Stimulated activated CD4-positive, alpha-beta T cell treated with anti-CD3 and anti-CD28 coated beads, Interleukin-1b, Interleukin-23, amount 100 ng/mL, for 1 hour (primary cell): ENCODE results near the gene FAM83B.
"Not testable (repeated sequence)": the region's sequence is repeated elsewhere in the genome, so short reads cannot be mapped to it uniquely, and the experiment has no call there.

Experiments
- DNase-seq, 2 donors: peaks; one replicate each; pipeline ENCODE4 v3.0.0-alpha.2; 2020; ENCODE audit warnings: low read depth in 2 of 2

Gene FAM83B

GRCh38 chr6:54861905-54862616, 15.5 kb downstream of the FAM83B start:
- DNase-seq: no peak

DNA sequence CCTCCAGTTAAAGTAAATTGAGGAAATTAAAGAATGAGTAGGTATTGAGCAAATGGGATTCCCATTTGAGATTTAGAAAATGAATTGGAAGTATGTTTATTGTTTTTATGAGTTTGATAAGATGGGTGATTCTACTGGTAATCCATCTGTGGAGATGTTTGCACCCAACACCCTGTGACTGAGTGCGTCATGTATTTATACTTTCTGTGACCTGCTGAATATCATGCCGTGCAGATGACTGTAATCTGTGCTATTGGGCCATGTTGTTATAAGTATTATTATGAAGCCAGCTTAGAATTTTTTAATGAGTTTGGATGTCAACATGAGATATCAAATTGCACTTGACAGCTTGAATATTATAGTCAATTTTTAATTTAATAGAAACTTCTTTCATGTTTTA, 17.7 kb downstream of the FAM83B start:
- DNase-seq: no peak

DNA sequence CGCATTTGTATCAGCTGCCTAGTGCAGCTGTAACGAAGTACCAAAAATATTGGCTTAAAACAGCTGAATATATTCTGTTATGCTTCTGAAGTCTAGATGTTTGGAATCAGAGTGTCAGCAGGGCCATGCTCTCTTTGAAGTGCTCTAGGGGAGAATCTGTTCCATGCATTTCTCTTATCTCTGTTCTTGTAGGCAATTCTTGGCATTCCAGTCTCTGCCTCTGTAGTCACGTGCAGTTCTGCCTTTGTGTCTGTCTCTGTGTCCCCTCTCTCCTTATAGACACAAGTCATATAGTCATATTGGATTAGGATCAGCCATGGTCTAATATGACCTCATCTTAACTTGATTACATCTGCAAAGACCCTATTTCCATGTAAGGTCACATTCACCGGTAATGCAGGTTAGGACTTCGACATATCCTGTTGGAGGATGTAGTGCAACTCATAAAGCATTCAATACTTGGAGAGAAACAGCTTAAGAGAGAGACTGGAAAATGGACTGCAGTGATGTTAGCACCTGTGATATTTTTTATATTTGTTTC, 18.6 kb downstream of the FAM83B start:
- no peak for DNase-seq

- DNase-seq: no peak
Observed at GRCh38 chr6:54868556-54868955, 22.0 kb downstream of the FAM83B start.

DNA sequence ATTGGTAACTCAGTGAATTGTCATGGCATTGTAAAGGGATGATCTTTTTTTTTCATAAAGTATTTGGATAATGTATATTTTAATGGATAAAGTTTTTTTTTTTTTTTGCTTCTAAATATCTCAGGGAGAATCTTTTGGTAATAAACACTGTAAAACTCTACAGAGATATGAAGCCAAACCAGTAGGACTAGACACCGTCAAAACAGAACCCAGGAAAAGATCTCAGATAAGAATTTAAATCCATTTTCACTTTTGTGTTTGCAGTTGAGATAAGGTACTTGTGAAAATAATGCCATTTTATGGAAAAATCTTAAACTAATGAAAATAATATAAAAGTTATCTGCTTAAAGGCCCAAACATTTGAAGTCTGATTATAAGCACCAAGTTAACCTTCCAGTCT, 27.0 kb downstream of the FAM83B start:
- no peak for DNase-seq

GRCh38 chr6:54874349-54875048, 27.9 kb downstream of the FAM83B start:
- no peak for DNase-seq

DNA sequence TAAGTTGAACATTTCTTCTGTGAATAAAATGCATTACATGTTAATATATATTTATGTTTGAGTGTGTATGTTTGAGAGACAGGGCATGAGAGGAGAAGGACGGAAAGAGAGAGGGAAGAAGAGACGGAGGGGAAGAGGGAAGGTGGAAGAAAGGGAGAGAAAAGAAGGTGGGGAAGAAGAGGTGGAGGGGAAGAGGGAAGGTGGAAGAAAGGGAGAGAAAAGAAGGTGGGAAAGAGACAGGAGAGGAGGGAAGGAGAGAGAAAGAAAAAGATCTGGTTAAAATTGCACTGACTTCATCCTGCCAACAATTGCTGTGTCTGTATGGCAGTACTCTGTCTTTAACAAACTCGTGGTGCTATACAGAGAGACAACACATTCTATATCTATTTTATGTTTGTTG, 29.0 kb downstream of the FAM83B start:
- DNase-seq: no peak

DNA sequence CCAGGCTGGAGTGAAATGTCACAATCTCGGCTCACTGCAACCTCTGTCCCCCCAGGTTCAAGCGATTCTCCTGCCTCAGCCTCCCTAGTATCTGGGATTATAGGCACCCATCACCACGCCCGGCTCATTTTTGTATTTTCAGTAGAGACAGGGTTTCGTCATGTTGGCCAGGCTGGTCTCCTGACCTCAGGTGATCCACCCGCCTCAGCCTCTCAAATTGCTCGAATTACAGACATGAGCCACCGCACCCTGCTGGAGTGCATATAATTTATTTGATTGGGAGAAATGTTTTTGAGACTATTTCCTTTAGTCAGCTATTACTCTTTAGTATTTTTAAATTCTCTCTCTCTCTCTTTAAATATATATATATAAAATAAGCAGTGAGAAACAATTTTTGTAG, 29.8 kb downstream of the FAM83B start:
- no peak for DNase-seq

DNA sequence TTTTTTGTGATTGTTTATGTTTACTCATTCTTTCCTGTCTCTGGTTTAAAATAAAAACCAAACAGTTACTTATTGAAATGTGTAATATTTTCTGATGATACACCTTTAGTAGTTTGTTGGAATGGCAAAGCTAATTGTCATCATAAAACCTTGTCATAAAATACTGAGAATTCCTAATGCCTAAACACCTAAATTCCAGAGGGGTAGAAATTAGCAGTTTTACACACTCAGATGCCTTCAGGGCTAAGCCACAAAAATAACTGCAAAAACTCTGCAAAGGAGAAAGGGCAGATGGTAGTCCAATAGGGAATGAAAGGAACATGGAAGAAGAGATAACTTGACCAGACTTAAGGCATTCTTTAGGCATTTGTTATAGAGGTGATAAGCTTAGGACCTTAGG, 30.3 kb downstream of the FAM83B start:
- DNase-seq: no peak

- DNase-seq: no peak
Observed at GRCh38 chr6:54877713-54878317, 31.2 kb downstream of the FAM83B start.

DNA sequence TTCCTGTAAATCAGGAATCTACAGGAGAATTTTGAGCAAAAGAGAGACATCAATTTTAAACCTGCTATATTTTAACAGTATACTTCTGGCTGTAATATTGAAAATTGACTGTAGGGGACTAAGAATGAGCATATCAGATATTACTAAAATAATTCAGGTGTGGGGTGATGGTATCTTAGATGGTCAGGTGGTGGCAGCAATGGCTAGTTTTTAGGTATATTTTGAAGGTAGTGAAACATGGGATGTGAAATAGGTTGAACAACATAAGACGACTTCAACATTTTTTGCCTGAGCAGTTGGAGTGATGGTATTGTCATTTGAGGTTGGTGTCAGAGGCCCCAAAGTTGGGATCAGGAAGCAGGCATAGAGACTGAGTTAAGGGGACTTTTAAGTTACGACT, 32.1 kb downstream of the FAM83B start:
- DNase-seq: no peak

DNA sequence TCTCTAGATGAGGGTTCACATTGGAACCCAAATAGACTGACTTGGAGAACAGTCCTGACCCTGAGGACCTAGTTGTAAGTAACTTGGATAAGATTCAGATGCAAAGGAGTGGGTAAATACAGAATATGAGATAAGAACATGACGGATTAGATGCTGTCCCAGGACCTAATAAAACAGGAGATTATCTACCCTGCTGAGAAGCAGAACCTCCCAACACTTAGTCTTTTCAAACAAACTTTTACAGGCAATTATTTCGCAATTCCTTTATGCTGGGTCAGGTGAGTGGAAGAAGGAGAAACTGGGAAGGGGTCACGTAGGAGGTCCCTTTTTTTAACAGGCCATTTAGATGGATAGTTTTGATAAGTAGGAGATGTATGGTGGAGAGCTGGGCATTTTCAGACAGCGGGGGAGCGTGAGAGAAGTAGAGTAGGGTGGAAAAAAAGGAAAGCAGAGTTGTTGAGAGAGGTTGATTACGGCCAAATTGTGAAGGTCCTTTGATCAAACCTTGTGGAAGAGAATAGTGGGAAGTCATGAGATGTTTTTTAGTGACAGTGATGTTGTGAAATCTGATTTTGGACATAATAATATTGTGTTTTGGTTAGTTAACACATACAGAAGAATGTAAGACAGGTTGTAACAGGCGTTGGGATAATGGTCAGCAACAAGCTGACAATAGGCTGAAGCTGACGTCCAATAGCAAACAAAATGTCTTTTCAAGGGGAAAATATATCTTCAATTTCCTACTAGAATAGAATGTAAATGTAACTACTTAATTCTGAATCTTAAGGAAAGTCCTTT, 32.8 kb downstream of the FAM83B start:
- DNase-seq: no peak

DNA sequence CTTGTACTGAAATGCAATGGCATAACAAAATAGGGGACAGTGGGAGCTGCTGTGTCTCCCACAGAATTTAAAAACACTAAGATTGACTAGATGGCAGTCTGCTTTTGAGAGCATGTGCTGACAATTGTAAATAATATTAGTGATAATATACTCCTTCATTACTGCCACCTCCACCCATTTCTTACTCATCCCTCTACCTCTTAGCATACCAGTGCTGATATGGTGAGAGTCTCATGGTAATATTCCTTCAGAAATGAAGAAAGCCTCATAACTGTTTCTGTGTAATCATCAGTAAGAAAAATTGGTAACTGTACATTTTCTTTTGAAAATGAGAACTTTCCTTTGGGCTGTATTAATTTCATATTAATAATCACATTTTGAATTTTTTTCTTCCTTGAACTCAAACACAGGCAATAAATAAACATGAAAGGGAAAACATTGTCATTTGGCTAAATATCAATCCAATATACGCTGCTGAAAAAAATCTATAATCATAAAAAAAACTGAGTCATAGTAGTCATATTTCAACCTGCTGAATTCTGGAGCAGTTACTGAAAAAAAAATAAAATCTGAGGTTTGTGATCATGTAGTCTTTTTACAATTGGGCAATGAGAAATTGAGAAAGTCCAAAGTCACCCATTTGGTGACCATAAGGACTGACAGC, 34.6 kb downstream of the FAM83B start:
- no peak for DNase-seq

DNA sequence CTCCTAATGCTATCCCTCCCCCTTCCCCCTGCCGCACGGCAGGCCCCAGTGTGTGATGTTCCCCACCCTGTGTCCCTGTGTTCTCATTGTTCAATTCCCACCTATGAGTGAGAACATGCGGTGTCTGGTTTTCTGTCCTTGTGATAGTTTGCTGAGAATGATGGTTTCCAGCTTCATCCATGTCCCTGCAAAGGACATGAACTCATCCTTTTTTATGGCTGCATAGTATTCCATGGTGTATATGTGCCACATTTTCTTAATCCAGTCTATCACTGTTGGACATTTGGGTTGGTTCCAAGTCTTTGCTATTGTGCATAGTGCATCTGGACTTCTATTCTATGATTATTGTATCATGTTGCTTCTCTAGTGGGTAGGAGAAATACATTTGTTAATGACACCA, 35.3 kb downstream of the FAM83B start:
- not testable (repeated sequence) for DNase-seq

GRCh38 chr6:54886932-54887584, 40.5 kb downstream of the FAM83B start:
- DNase-seq: no peak

- no peak for DNase-seq
Observed at GRCh38 chr6:54891536-54891935, 45.0 kb downstream of the FAM83B start.

DNA sequence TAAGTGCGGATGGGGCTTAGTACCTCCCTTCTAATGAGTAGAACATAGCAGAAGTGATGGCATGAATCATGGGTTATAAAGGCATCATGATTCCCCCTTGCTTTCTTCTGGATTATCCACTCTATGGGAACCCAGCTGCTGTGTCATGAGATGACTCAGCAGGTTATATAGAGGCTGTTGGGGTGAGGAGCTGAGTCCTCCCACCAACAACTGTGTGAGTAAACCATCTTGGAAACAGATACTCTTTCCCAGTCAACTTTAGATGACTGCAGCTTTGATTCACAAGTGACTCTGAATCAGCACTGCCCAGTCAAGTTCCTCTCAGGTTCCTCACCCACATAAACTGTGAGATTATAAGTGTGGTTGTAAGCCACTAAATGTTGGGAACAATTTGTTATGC, 46.3 kb downstream of the FAM83B start:
- no peak for DNase-seq

DNA sequence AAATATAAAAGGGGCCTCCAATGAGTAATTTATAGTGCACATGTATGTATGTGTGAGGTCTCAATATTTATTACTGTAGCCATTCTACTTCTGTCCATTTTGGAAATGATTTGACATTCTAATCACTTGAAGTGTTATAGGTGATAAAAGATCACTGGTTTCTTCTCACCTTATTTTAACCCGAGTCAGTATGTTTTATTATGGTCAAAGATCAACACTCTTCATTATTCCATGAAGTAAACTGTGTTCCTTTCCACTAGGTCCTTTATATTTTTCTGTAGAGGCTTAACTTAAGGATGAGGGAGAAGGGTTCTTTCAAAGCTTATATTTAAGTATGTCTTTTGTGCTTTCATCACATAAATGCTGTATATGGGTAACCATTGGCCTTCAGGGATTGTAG, 47.2 kb downstream of the FAM83B start:
- DNase-seq: no peak

DNA sequence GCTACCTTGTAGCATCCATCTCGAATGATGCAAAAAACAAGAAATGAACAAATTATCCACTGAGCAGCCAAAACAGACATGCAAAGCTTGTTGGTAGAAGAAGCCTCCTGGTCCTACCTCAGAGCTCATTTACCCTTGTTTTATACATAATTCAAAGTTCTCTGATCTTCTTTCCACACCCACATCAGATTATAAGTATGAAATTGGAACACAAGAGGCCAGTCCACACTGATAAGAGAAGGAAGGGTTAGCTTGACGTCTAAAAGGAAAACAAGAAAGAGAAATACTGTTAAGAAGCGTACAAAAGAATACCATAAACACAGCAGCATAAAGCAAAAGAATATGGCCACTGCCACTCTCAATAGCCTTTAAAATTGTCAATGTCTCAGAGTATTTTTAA, 49.7 kb downstream of the FAM83B start:
- no peak for DNase-seq

- no peak for DNase-seq
Observed at GRCh38 chr6:54897462-54898189, 51.1 kb downstream of the FAM83B start.
